Liver (tissue), 3 donors: ENCODE data around the gene ATP6V1G3.

Source experiments
- ATF3 ChIP-seq: IDR thresholded peaks from 2 replicates; pipeline ENCODE4 v1.6.1; 2016; ENCODE audit warnings: antibody characterized with exemption
- EGR1 ChIP-seq, 2 donors: IDR thresholded peaks; 2 replicates each; pipeline ENCODE4 v1.6.1; 2016 to 2018; ENCODE audit warnings: antibody characterized with exemption in 2 of 2, low read depth in 2 of 2
- GABPA ChIP-seq, 2 donors: IDR thresholded peaks in 1 of 2; conservative IDR thresholded peaks in 1 of 2; 2 replicates each; pipeline ENCODE4 v1.6.1; 2016; ENCODE audit warnings: antibody characterized with exemption in 2 of 2, mild to moderate bottlenecking in 1 of 2, moderate library complexity in 1 of 2
- HNF4A ChIP-seq, 2 donors: conservative IDR thresholded peaks; 2 replicates each; pipeline ENCODE4 v1.6.1; 2016; ENCODE audit warnings: antibody characterized with exemption in 2 of 2, mild to moderate bottlenecking in 2 of 2
- JUND ChIP-seq, 2 donors: IDR thresholded peaks; 2 replicates each; pipeline ENCODE4 v1.6.1; 2016; ENCODE audit warnings: antibody characterized with exemption in 2 of 2
- MAX ChIP-seq: IDR thresholded peaks from 2 replicates; pipeline ENCODE4 v1.6.1; 2016; ENCODE audit warnings: antibody characterized with exemption
- RAD21 ChIP-seq, 2 donors: IDR thresholded peaks; 2 replicates each; pipeline ENCODE4 v1.6.1; 2016; ENCODE audit warnings: antibody characterized with exemption in 2 of 2, mild to moderate bottlenecking in 2 of 2
- RXRA ChIP-seq, 2 donors: IDR thresholded peaks; 2 replicates each; pipeline ENCODE4 v1.6.1; 2017 to 2018; ENCODE audit warnings: antibody characterized with exemption in 2 of 2, mild to moderate bottlenecking in 1 of 2
- SP1 ChIP-seq: IDR thresholded peaks from 2 replicates; pipeline ENCODE4 v1.6.1; 2018; ENCODE audit warnings: antibody characterized with exemption, mild to moderate bottlenecking
- TAF1 ChIP-seq: conservative IDR thresholded peaks from 2 replicates; pipeline ENCODE4 v1.6.1; 2016; ENCODE audit warnings: antibody characterized with exemption, mild to moderate bottlenecking
- YY1 ChIP-seq: IDR thresholded peaks from 2 replicates; pipeline ENCODE4 v1.6.1; 2016; ENCODE audit warnings: antibody characterized with exemption, mild to moderate bottlenecking
- TF ChIP-seq, protein P1 (sequence below): fragments of 150-350 bp; IDR thresholded peaks from 2 replicates; pipeline ENCODE4 v1.5.1; 2017; ENCODE audit warnings: improper control_type of control experiment, low read depth, low read length; ENCODE audit not compliant: missing input control
- TF ChIP-seq, protein P2 (sequence below): IDR thresholded peaks from 2 replicates; pipeline ENCODE4 v1.6.1; 2016; ENCODE audit warnings: antibody characterized with exemption
- TF ChIP-seq, protein P3 (sequence below): IDR thresholded peaks from 2 replicates; pipeline ENCODE4 v1.6.1; 2016; ENCODE audit warnings: antibody characterized with exemption, mild to moderate bottlenecking
- donor health status: healthy.
- donor health status: healthy.

DNA sequence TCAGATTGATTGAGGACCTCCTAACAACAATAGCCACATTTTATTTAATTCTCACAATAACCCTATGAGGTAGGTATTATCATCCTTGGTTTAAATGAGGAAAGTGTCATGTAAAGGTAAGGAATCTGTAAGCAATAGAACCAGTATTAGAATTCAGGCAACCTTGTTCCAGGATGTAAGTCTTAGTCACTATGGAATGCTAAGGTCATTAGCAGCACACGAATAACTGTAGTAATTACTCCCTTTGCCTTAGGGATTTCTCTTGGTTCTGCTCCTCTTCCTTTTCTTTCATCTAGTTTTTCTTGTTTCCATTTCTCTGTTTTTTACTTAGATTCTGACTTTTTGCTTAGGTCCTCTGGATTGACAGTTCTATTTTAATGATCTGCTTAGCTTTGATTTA is 23.1 kb upstream of the ATP6V1G3 start:
- TF ChIP-seq, protein P1, sequence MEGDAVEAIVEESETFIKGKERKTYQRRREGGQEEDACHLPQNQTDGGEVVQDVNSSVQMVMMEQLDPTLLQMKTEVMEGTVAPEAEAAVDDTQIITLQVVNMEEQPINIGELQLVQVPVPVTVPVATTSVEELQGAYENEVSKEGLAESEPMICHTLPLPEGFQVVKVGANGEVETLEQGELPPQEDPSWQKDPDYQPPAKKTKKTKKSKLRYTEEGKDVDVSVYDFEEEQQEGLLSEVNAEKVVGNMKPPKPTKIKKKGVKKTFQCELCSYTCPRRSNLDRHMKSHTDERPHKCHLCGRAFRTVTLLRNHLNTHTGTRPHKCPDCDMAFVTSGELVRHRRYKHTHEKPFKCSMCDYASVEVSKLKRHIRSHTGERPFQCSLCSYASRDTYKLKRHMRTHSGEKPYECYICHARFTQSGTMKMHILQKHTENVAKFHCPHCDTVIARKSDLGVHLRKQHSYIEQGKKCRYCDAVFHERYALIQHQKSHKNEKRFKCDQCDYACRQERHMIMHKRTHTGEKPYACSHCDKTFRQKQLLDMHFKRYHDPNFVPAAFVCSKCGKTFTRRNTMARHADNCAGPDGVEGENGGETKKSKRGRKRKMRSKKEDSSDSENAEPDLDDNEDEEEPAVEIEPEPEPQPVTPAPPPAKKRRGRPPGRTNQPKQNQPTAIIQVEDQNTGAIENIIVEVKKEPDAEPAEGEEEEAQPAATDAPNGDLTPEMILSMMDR = no peak
- no peak for TF ChIP-seq TAF1
- no peak for TF ChIP-seq MAX
- TF ChIP-seq GABPA (IDR thresholded peaks at IDR 0.05 in 1 of 2, conservative IDR thresholded peaks at IDR 0.05 in 1 of 2) = no peak
- TF ChIP-seq, protein P2, sequence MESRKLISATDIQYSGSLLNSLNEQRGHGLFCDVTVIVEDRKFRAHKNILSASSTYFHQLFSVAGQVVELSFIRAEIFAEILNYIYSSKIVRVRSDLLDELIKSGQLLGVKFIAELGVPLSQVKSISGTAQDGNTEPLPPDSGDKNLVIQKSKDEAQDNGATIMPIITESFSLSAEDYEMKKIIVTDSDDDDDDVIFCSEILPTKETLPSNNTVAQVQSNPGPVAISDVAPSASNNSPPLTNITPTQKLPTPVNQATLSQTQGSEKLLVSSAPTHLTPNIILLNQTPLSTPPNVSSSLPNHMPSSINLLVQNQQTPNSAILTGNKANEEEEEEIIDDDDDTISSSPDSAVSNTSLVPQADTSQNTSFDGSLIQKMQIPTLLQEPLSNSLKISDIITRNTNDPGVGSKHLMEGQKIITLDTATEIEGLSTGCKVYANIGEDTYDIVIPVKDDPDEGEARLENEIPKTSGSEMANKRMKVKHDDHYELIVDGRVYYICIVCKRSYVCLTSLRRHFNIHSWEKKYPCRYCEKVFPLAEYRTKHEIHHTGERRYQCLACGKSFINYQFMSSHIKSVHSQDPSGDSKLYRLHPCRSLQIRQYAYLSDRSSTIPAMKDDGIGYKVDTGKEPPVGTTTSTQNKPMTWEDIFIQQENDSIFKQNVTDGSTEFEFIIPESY = no peak
- no peak for TF ChIP-seq YY1
- TF ChIP-seq, protein P3, sequence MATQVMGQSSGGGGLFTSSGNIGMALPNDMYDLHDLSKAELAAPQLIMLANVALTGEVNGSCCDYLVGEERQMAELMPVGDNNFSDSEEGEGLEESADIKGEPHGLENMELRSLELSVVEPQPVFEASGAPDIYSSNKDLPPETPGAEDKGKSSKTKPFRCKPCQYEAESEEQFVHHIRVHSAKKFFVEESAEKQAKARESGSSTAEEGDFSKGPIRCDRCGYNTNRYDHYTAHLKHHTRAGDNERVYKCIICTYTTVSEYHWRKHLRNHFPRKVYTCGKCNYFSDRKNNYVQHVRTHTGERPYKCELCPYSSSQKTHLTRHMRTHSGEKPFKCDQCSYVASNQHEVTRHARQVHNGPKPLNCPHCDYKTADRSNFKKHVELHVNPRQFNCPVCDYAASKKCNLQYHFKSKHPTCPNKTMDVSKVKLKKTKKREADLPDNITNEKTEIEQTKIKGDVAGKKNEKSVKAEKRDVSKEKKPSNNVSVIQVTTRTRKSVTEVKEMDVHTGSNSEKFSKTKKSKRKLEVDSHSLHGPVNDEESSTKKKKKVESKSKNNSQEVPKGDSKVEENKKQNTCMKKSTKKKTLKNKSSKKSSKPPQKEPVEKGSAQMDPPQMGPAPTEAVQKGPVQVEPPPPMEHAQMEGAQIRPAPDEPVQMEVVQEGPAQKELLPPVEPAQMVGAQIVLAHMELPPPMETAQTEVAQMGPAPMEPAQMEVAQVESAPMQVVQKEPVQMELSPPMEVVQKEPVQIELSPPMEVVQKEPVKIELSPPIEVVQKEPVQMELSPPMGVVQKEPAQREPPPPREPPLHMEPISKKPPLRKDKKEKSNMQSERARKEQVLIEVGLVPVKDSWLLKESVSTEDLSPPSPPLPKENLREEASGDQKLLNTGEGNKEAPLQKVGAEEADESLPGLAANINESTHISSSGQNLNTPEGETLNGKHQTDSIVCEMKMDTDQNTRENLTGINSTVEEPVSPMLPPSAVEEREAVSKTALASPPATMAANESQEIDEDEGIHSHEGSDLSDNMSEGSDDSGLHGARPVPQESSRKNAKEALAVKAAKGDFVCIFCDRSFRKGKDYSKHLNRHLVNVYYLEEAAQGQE = no peak
- no peak for TF ChIP-seq ATF3
- TF ChIP-seq HNF4A (conservative IDR thresholded peaks at IDR 0.05) = no peak
- no peak for TF ChIP-seq RAD21 (IDR thresholded peaks at IDR 0.05)
- TF ChIP-seq RXRA (IDR thresholded peaks at IDR 0.05) = no peak
- TF ChIP-seq EGR1 (IDR thresholded peaks at IDR 0.05; ENCODE audit: low read depth in 2 of 2) = no peak
- TF ChIP-seq SP1 = no peak
- TF ChIP-seq JUND (IDR thresholded peaks at IDR 0.05) = no peak
